ENCODE measurements around the gene CACNA2D3.
"Not testable (repeated sequence)": the region's sequence is repeated elsewhere in the genome, so short reads cannot be mapped to it uniquely, and the experiment has no call there.

Gene CACNA2D3

GRCh38 chr3:55065331-55065730 lies 943.0 kb downstream of the CACNA2D3 start:
- DNase-seq = no peak

- no peak for DNase-seq
Measured at GRCh38 chr3:55066551-55067047, 944.2 kb downstream of the CACNA2D3 start.

- no peak for DNase-seq
Measured at GRCh38 chr3:55069950-55070349, 947.6 kb downstream of the CACNA2D3 start.

- DNase-seq = no peak
Measured at GRCh38 chr3:55074796-55075195, 952.4 kb downstream of the CACNA2D3 start.

- no peak for DNase-seq
Measured at GRCh38 chr3:55075846-55076245, 953.5 kb downstream of the CACNA2D3 start.

GRCh38 chr3:55077726-55078125 lies 955.4 kb downstream of the CACNA2D3 start:
- no peak for DNase-seq

GRCh38 chr3:55078876-55079275 lies 956.5 kb downstream of the CACNA2D3 start:
- no peak for DNase-seq

GRCh38 chr3:55085231-55085630 lies 962.9 kb downstream of the CACNA2D3 start:
- no peak for DNase-seq

- no peak for DNase-seq
Measured at GRCh38 chr3:55089211-55089610, 966.9 kb downstream of the CACNA2D3 start.

- DNase-seq = no peak
Measured at GRCh38 chr3:55090291-55090690, 967.9 kb downstream of the CACNA2D3 start.

GRCh38 chr3:55090746-55091145 lies 968.4 kb downstream of the CACNA2D3 start:
- DNase-seq = no peak

- no peak for DNase-seq
Measured at GRCh38 chr3:55091381-55092225, 969.3 kb downstream of the CACNA2D3 start.

- no peak for DNase-seq
Measured at GRCh38 chr3:55094676-55095075, 972.3 kb downstream of the CACNA2D3 start.

GRCh38 chr3:55097441-55097840 lies 975.1 kb downstream of the CACNA2D3 start:
- DNase-seq = no peak

GRCh38 chr3:55105647-55106046 lies 983.3 kb downstream of the CACNA2D3 start:
- no peak for DNase-seq

GRCh38 chr3:55107187-55107586 lies 984.8 kb downstream of the CACNA2D3 start:
- no peak for DNase-seq

GRCh38 chr3:55111906-55112305 lies 989.6 kb downstream of the CACNA2D3 start:
- not testable (repeated sequence) for DNase-seq

- no peak for DNase-seq
Measured at GRCh38 chr3:55118451-55118850, 996.1 kb downstream of the CACNA2D3 start.

- no peak for DNase-seq
Measured at GRCh38 chr3:55119268-55119667, 996.9 kb downstream of the CACNA2D3 start.

GRCh38 chr3:55122312-55122711 lies 1000.0 kb downstream of the CACNA2D3 start:
- DNase-seq = no peak

All from NCI-H1092 (cell line).